Medulla oblongata (tissue), 1 donor: ENCODE data around the gene PTCSC3.
"Not testable (repeated sequence)": the region's sequence is repeated elsewhere in the genome, so short reads cannot be mapped to it uniquely, and the experiment has no call there.

Source experiments
- DNase-seq: peaks from one replicate; pipeline ENCODE4 v3.0.0-alpha.2; 2015; ENCODE audit errors: extremely low spot score

The PTCSC3 gene

DNA sequence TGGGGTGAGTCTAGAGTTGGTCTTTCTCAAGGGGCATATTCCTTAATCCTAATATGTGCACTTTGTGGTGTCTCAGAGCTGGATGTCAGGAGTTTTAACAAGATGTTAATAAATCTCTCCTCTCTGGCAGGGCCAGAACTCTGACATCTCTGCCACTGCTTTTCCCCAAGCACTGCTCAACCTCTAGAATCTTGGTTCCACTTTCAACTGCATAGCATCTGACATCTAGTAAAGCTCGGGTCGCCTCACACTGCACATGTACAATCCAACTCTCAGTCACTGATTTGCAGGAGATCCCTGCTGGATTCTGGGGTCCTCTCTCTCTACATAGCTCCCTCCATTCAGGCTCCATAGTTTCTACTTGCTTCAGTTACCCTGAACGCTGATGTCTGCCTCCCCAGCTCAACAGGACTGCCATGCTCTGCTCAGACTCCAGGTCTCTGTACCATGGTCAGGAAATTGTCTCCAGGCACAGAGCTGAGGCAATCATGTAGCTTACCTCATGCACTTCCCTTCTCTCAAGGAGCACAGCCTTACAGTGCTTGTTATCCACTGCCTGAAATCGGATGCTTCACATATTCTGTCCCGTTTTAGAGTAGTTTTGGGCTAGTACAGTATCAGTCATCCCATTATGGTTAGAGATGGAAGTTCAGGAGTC is 1.6 kb downstream of the PTCSC3 start:
- DNase-seq, result no peak

DNA sequence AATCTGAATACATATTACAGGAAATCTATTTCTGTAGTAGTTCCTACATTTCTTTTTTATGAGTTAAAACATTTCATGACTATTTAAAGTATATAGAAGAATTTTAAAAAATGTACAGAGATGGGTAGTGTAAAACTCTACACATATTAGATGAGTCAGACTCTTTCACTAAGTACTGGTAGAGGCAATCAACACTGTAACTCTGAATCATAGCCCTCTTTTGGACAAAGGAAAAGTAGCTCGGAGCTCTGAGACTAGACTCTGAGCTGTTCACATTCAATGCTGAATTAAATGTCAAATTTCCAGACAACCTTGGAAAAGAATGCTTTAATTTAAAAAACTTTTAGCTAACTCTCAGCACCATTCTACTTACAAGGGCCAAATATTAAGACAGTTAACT is 3.4 kb downstream of the PTCSC3 start:
- no peak for DNase-seq

DNA sequence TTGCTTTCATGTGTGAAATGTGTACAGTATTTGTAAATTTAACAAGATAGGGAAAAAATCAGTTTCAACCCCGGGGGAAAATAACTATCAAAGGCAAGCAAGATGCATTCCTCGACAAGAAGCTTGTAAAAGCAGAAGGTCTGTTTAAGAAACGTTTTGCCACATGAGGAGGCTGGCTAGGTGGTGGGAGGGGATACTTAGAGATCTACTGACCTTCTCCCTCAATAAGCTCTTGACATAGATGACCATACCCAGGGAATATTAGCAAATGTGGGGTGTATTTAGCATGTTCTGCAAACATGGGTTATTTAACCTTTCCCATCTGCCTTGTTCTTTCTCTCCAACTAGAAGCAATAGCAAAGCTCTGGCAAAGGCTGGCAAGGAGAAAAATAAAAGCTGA is 4.9 kb downstream of the PTCSC3 start:
- DNase-seq, result no peak

DNA sequence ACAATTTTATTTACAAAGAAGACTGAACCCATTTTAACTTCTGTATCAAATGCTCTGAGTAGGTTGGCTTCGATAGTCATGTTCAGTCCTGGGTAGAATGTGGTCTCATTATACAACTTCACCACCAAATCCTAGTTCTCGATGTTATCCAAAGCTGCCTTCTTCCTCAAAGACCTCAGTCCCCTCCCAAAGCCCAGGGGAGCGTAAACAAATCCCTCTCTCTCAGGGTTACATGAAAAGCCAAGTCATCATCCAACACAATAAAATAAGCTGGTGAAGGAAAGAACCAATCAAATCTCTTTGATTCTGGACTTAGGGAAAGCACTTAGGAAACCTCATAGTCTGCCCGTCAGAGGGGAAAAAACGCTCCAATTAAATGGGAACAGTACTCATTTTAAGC is 9.1 kb downstream of the PTCSC3 start:
- no peak for DNase-seq

DNA sequence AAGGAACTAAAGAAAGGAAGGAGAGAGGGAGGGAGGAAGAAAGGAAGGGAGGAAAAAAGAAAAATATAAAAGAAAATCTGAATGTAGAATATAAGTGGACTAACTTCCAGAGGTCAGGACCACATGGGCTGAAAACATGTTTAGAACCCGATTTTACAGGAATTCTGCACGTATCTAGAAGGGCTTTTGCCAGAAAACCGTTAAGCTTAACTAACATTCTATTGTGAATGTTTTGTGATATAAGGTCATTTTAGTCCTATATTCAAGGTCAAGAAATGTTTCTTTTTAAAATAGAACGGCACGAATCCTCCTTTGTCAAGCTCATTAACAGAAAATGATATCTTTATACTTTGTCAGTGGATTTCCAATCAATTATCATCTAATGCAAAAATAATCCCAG is 13.1 kb downstream of the PTCSC3 start:
- no peak for DNase-seq

DNA sequence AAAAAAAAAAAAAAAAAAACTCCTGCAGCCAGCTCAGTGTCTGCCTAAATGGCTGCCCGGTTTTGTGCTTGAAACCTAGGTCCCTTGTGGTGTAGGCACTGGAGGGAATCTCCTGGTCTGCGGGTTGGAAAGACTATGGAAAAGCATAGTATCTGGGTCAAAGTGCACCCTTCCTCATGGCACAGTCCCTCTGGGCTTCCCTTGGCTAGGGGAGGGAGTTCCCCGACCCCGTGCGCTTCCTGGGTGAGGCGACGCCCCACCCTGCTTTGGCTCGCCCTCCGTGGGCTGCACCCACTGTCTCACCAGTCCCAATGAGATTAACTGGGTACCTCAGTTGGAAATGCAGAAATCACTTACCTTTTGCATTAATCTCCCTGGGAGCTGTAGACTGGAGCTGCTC is 14.3 kb downstream of the PTCSC3 start:
- DNase-seq, result no peak

DNA sequence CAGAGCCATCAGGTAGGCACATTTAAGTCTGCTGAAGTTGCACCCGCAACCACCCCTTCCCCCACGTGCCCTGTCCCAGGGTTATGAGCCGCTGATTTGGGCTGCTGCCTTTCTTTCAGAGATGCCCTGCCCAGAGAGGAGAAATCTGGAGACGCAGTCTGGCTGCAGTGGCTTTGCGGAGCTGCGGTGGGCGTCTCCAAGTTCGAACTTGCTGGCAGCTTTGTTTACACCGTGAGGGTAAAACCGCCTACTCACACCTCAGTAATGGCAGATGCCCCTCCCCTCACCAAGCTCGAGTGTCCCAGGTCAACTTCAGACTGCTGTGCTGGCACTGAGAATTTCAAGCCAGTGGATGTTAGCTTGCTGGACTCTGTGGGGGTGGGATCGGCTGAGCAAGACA is 14.7 kb downstream of the PTCSC3 start:
- no peak for DNase-seq

DNA sequence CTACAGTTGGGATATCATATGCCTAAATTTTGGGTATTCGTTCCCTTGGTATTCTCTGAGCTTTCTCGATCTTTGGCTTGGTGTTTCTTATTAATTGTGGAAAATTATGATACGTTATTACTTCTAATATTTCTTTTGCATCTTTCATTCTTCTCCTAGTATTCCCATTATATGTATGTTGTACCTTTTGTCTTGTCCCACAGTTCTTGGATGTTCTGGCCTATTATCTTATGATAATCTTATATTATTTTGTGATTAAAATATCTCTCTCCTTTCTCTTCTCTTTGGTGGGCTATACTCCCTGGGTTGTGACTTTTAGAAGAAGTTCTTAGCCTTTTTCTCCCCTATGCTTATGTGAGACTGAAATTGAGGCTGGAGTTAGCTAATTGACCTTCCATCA is 25.2 kb downstream of the PTCSC3 start:
- DNase-seq, result no peak

DNA sequence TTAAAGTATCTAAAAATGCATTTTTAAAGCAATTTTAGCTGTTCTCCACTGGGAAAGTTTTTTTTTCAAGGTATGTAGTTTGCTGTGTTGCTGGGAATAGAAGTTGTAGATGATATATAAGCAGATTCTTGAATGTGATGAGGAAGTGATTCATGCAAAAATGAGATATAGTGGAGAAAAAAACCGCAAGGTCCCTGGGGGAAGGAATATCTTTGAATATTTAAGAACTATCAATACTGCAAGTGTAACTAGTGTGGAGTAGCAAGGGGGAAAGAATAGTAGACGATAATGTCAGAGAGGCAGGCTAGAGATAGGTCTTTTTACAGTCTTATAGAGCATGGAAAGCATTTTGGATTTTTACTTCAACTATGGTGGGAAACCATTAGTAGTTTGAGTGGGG is 42.5 kb downstream of the PTCSC3 start:
- no peak for DNase-seq

DNA sequence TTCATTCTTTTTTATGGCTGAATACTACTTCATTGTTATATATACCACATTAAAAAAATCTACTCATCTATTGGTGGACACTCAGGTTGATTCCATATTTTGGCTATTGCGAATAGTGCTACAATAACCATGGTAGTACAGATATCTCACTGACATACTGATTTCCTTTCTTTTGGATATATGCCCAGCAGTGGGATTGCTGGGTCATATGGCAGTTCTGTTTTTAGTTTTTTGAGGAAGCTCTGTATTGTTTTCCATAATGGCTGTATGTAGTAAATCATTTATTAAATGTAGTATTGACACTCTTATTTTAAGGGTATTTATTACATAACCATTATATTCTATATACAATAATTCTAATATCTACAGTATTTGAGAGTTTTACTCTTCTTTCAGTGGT is 43.7 kb downstream of the PTCSC3 start:
- no peak for DNase-seq

DNA sequence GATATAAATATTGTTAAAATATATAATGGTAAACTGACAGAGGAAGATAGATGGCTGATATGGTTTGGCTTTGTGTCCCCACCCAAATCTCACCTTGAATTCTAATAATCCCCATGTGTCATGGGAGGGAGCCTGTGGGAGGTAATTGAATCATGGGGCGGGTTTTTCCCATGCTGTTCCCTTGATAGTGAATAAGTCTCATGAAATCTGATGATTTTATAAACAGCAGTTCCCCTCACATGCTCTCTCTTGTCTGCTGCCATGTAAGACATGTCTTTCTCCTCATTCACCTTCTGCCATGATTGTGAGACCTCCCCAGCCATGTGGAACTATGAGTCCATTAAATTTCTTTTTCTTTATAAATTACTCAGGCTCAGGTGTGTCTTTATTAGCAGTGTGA is 46.3 kb downstream of the PTCSC3 start:
- DNase-seq, result no peak

DNA sequence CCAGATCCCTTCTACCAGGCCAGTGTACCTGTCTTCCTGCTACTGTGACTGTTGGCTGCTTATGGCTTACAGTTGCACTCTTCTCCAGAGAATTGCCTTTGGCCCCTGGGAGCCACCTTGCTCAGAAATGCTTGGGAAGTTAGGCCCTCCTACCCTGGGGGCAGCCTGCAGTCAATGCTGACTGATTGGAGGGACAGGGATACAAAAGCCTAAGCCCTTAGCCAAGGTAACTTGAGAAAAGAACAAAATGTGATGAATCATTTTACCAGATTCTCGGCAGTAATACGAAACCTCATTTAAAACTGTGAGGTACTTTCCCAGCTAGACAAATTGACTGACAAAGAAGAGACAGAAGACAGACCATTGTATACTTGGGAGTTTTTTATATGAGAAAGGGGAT is 47.3 kb downstream of the PTCSC3 start:
- no peak for DNase-seq

DNA sequence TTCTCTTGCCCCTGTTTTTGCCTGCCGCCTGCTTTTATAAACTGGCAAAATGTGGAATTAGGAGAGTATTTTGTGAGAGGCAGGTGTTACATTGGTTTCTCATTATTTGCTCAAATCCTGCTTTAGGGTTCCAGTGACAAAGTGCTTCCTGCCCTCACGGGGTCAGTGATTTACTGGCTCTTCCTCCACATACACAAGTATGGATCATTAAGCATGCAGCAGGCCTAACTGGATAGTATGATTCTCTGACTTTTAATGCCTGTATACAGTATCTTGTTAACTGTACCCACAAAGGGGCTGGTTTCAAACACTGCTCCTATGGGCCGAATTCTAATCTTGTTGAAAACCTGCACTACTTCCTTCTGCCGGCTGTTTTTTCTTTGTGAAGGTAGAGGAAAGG is 63.2 kb downstream of the PTCSC3 start:
- no peak for DNase-seq

DNA sequence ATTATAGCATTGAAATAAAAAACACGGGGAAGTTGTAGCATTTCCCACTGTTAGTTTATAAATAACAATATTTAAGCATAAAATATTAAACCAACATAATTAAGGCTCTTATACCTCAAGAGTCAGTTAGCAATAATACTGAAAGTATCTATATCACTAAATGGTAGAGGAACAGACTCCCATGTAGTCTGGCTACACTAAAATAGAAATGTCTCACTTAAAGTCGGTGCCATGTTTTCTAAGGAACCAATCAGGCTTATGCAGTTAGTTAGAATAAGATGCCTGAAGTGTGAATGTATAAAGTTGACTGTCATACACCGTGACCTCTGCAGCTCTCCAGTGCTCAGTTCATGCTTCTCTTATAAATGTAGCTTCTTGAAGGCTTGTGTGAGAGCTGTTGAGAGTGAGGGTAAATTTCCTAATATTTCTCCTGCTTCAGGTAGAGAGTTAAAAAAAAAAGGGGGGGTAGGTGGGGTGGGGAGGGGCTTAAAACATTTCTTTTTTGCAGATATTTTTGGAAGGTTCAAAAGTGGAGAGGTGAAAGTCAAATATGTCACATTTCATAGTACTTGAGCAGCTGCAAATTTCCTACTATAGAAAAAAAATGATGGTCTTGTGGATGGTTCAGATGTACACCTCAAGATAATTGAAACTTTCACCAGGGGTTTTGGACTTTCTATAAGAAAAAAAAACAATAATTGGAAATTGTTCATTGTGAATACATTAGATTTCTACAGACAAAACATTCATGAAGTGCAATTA is 64.5 kb downstream of the PTCSC3 start:
- no peak for DNase-seq

DNA sequence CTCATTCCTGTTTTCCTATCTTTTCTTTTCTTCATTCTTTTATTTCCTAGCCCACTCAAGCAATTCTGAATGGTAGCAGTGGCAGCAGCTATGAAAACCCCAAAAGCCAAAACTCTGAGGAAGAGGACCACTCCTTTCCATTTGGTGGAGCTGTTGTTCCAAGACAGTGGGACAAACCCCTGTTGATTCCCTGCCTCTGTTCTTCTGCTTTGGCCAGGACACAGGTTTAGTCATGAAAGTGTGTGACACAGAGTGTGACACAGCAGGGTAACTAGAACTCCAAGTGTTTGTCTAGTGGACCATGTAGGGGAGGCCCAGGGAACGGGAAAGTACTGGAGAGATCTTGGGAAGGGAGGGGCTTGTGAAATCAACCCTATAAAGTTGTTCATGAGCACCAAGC is 71.1 kb downstream of the PTCSC3 start:
- peak; percentile 37 for DNase-seq

DNA sequence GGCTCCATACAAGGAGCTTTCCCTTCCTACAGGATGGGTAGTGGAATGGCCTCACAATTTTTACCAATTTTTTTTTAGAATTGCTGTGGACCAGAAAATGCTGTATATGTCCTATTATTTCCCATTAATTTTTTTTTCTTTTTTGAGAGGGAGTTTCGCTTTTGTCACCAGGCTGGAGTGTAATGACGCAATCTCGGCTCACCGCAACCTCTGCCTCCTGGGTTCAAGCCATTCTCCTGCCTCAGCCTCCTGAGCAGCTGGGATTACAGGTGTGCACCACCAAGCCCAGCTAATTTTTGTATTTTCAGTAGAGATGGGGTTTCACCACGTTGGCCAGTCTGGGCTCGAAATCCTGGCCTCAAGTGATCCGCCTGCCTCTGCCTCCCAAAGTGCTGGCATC is 72.3 kb downstream of the PTCSC3 start:
- DNase-seq, result not testable (repeated sequence)

DNA sequence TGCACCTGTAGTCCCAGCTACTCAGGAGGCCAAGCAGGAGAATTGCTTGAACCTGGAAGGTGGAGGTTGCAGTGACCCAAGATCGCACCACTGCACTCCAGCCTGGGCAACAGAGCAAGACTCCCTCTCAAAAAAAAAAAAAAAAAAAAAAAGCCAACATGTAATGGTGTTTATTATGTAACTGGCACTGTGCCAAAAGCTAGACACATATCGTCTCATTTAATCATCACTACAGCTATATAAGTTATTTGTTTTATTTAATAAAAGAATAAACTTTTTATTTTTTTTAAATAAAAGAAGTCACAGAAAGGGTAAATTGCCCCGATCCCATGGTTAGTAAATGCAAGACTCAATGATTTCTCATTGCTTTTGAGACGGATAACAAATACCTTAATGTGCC is 76.9 kb downstream of the PTCSC3 start:
- no peak for DNase-seq

DNA sequence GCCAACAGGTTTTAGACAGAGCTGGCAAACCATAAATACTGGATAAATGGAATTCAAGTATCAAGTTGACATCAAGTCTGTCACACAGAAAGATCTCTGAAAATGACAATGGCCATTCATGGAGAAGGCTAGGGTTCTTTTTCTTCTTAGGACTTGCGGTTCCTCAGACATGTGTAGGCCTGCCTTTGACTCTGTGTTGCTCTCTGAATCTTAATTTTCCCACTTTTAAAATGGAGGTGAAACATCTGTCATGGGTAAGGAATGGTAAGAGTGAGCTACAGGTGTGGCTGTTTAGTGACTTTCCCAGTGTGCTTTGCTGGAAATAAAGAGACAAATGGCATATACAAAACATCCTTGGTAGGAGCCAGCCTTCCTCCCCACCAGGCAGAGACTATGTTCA is 79.2 kb downstream of the PTCSC3 start:
- DNase-seq, result no peak

DNA sequence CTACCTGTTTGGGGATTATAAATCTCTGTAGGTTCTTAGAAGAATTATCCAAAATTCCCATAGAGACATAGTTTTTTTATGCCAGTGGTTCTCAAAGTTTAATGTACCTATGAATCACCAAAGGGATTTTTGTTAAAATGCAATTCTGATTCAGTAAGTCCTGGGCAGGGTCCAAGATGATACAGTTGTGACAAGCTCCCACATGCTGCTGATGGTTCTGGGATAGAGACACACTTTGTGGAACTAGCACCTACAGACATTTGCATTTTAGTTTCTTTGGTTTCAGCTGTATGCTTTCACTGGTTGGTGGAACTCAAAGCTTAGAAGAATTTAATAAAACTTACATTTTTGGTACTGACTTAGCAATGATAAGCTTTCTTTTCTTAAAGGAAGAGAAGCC is 80.4 kb downstream of the PTCSC3 start:
- no peak for DNase-seq

DNA sequence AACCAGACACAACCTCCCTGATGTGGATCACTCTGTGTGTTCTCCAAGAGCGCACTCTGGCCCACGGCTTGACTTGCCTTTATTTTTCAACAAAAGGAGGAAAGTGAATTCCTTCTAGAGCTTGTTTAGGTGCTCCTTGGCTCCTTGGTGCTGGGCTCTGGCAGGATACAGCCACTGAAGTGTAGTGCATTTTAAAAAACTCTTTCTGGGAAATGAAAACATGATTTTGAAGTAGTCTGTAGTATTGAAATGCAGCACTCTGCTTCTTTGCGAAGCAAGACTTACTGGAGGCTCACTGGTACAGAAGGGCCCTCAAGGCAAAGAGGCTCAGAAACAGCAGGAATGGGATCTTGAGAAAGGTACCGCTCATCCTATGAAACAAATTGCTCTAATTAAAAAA is 81.6 kb downstream of the PTCSC3 start:
- DNase-seq, result no peak

DNA sequence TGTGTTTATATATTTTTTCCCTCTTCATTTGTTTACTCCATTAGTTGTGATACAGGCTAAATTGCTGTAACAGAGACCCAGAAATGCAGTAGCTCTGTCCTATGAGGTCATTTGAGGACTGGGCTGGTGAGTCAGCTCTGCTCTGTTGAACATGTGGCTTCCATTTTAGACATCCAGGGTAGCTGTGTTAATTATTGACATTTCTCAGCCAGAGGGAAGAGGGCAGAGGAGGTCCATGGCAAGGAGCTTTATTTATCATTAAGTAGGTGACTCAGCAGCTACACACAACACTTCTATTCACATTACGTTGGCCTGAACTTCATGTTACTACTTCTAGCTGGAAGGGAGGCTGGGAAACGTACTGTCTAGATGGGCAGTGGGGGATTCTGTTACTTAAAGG is 85.4 kb downstream of the PTCSC3 start:
- peak; percentile 17 for DNase-seq

DNA sequence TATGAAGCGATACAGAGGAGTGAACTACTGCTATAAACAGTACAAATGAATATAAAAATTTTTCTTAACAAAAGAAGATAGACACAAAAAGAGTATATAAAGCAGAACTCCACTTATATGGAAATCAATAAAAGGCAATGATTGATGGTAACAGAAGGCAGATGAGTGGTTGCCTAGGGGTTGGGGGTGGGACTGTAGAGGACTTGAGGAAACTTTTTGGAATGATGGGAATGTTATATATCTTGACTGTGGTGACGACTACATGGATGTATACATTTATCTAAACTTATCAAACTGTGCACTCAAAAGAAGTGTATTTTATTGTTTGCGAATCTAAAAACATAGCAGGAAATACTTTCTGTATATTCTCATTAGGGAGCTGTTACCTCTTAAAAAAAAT is 89.1 kb downstream of the PTCSC3 start:
- no peak for DNase-seq

DNA sequence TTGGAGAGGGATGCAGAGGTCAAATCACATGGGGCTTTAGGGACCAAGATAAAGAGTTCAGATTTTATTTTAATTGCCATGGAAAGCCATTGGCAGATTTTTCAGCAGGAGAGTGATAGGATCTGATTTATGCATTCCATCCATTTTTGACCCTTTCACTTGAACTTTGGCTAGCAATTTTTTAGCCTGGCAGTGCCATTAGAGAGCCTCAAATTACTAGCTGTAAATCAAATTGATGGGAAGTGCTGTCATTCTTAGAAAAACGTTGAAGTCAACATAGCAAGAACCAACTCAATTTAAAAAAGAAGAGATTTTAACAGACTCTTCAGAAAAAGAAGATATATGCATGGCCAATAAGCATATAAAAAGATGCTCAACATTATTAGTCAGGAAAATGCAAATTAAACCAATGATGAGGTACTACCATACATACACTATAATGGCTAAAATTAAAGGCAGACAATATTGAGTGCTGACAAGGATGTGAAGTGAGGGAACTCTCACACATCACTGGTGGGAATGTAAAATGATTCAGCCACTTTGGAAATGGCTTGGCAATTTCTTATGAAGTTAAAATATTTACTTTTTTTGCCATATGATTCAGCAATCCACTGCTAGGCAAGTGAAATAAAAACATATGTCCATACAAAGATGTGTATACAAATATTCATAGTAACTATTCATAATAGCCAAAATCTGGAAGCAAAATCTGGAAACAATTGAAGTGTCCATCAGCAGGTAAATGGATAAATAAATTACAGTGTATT is 89.7 kb downstream of the PTCSC3 start:
- DNase-seq, result no peak
